Head of caudate nucleus (tissue), 42 donors: Measurements from ENCODE around the gene CBLB.

Experiments used
- DNase-seq, 42 donors: peaks; one replicate each; pipeline versions ENCODE4 v3.0.0 to v3.0.0-alpha.2; 2020 to 2021; ENCODE audit warnings: mixed read lengths in 7 of 42
- intact Hi-C: fragments of 100-400 bp; cut with DNase I; formaldehyde crosslinking; loops from one replicate; pipeline ENCODE4 v1.15.0; 2022

Gene CBLB

GRCh38 chr3:105877336-105877910 lies 8.6 kb upstream of the CBLB start:
- intact Hi-C loops = no loop called here
- DNase-seq = no peak

- intact Hi-C loops = no loop called here
- peak in 1 of 42 donors; percentile 8 for DNase-seq
These were observed 8.0 kb upstream of the CBLB start for GRCh38 chr3:105876780-105877327.

- no peak for DNase-seq
- intact Hi-C loops = no loop called here
These were observed 1.3 kb upstream of the CBLB start for GRCh38 chr3:105869861-105870755.

- intact Hi-C loops = no loop called here
- no peak for DNase-seq
These were observed 670 bp upstream of the CBLB start for GRCh38 chr3:105869531-105869833.

GRCh38 chr3:105868431-105868741 lies 426 bp downstream of the CBLB start:
- intact Hi-C loops = no loop called here
- peak in 37 of 42 donors; percentile 16 to 79 (median 54) for DNase-seq

GRCh38 chr3:105867712-105868430 lies 941 bp downstream of the CBLB start:
- DNase-seq = peak in 1 of 42 donors; percentile 58
- intact Hi-C loops = no loop called here

GRCh38 chr3:105866656-105867653 lies 1.9 kb downstream of the CBLB start:
- DNase-seq = peak in 6 of 42 donors; percentile 7 to 45 (median 15)
- intact Hi-C loops = no loop called here

- intact Hi-C loops = no loop called here
- no peak for DNase-seq
These were observed 2.9 kb downstream of the CBLB start for GRCh38 chr3:105865867-105866350.

- intact Hi-C loops = no loop called here
These were observed 3.7 kb downstream of the CBLB start for GRCh38 chr3:105865016-105865623.

GRCh38 chr3:105864212-105864611 lies 4.6 kb downstream of the CBLB start:
- intact Hi-C loops = no loop called here
- no peak for DNase-seq

More at GRCh38 chr3:105865016-105865623, 3.7 kb downstream of the CBLB start:
- no peak for DNase-seq

GRCh38 chr3:105863608-105864007 lies 5.2 kb downstream of the CBLB start:
- DNase-seq = no peak
- intact Hi-C loops = no loop called here

GRCh38 chr3:105862217-105862616 lies 6.6 kb downstream of the CBLB start:
- no peak for DNase-seq
- intact Hi-C loops = no loop called here

- intact Hi-C loops = no loop called here
- DNase-seq = no peak
These were observed 8.2 kb downstream of the CBLB start for GRCh38 chr3:105860641-105861040.

GRCh38 chr3:105858017-105858416 lies 10.8 kb downstream of the CBLB start:
- intact Hi-C loops = no loop called here
- no peak for DNase-seq

- DNase-seq = no peak
- intact Hi-C loops = no loop called here
These were observed 11.2 kb downstream of the CBLB start for GRCh38 chr3:105857601-105858000.

GRCh38 chr3:105856605-105857004 lies 12.2 kb downstream of the CBLB start:
- intact Hi-C loops = no loop called here
- no peak for DNase-seq

GRCh38 chr3:105853801-105854432 lies 14.9 kb downstream of the CBLB start:
- intact Hi-C loops = no loop called here
- DNase-seq = no peak

- intact Hi-C loops = no loop called here
These were observed 17.2 kb downstream of the CBLB start for GRCh38 chr3:105851582-105851981.

More at GRCh38 chr3:105851582-105851981, 17.2 kb downstream of the CBLB start:
- DNase-seq = no peak
